Esophagus muscularis mucosa (tissue), 4 donors: ENCODE results near the gene ZNF804B.

Source experiments
- EP300 ChIP-seq: sonication (generic); formaldehyde crosslinking; IDR thresholded peaks from one replicate; pipeline ENCODE4 v1.6.1; 2017; ENCODE audit warnings: antibody characterized with exemption
- POLR2A ChIP-seq: fragments of 450-650 bp; IDR thresholded peaks from one replicate; pipeline ENCODE4 v1.6.1; 2017; ENCODE audit warnings: antibody characterized with exemption, moderate library complexity, mild to moderate bottlenecking, low read depth
- POLR2AphosphoS5 ChIP-seq, 2 donors: sonication (generic); formaldehyde crosslinking; IDR thresholded peaks; one replicate each; pipeline ENCODE4 v1.6.1; 2017; ENCODE audit warnings: antibody characterized with exemption in 2 of 2
- TF ChIP-seq, protein P1 (sequence below), 3 experiments: fragments of 200-600 bp in 2 of 3; fragments of 450-650 bp in 1 of 3; sonication (generic) in 2 of 3; IDR thresholded peaks; one replicate each; pipeline ENCODE4 v1.5.1; 2017 to 2019; ENCODE audit warnings: antibody characterized with exemption in 3 of 3, mild to moderate bottlenecking in 2 of 3, moderate library complexity in 1 of 3

DNA sequence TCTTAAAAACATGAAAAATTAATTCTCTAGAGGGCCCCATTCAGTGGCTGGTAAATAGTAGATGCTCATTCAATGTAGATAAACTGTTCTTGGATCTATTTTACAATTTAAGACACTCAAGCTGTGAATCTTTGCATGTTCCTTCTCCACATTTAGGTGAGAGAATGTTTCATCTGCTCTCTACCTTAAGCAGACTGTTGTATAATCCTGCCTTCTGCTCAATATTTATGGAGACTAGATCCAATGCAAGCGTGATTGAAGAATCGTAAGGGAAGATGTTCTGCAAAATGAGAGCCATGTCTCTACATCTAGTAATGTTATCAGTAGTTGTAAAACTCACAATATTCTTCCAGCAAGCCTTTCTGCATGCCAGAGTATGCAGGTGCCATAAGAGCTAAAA, 151.0 kb downstream of the ZNF804B start:
- TF ChIP-seq, protein P1, sequence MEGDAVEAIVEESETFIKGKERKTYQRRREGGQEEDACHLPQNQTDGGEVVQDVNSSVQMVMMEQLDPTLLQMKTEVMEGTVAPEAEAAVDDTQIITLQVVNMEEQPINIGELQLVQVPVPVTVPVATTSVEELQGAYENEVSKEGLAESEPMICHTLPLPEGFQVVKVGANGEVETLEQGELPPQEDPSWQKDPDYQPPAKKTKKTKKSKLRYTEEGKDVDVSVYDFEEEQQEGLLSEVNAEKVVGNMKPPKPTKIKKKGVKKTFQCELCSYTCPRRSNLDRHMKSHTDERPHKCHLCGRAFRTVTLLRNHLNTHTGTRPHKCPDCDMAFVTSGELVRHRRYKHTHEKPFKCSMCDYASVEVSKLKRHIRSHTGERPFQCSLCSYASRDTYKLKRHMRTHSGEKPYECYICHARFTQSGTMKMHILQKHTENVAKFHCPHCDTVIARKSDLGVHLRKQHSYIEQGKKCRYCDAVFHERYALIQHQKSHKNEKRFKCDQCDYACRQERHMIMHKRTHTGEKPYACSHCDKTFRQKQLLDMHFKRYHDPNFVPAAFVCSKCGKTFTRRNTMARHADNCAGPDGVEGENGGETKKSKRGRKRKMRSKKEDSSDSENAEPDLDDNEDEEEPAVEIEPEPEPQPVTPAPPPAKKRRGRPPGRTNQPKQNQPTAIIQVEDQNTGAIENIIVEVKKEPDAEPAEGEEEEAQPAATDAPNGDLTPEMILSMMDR (IDR thresholded peaks at IDR 0.05): no peak
- no peak for TF ChIP-seq POLR2AphosphoS5 (IDR thresholded peaks at IDR 0.05)
- no peak for TF ChIP-seq POLR2A
- no peak for TF ChIP-seq EP300
